Stimulated activated naive CD4-positive, alpha-beta T cell treated with Interleukin-2 at 50 U/mL for 16 hours (primary cell): ENCODE results near the gene DOK7.
"Not testable (repeated sequence)": the region's sequence is repeated elsewhere in the genome, so short reads cannot be mapped to it uniquely, and the experiment has no call there.

ENCODE experiments used
- DNase-seq: peaks from one replicate; lab custom pipeline; 2025; lab: John Stamatoyannopoulos, UW

The DOK7 gene

GRCh38 chr4:3502941-3503936 is 40.1 kb downstream of the DOK7 start:
- no peak for DNase-seq

GRCh38 chr4:3505231-3505630 is 42.1 kb downstream of the DOK7 start:
- DNase-seq = no peak

GRCh38 chr4:3508542-3508941 is 45.4 kb downstream of the DOK7 start:
- no peak for DNase-seq

GRCh38 chr4:3510481-3510880 is 47.4 kb downstream of the DOK7 start:
- DNase-seq = no peak

GRCh38 chr4:3511187-3511586 is 48.1 kb downstream of the DOK7 start:
- DNase-seq = no peak

- DNase-seq = not testable (repeated sequence)
These were observed 48.5 kb downstream of the DOK7 start for GRCh38 chr4:3511601-3512000.

GRCh38 chr4:3512279-3512678 is 49.2 kb downstream of the DOK7 start:
- DNase-seq = no peak

GRCh38 chr4:3512719-3513118 is 49.6 kb downstream of the DOK7 start:
- DNase-seq = no peak

- no peak for DNase-seq
These were observed 50.7 kb downstream of the DOK7 start for GRCh38 chr4:3513807-3514206.

GRCh38 chr4:3514221-3514780 is 51.2 kb downstream of the DOK7 start:
- DNase-seq = no peak

GRCh38 chr4:3514806-3515501 is 51.8 kb downstream of the DOK7 start:
- DNase-seq = no peak

- DNase-seq = no peak
These were observed 52.5 kb downstream of the DOK7 start for GRCh38 chr4:3515646-3516045.

- DNase-seq = no peak
These were observed 53.1 kb downstream of the DOK7 start for GRCh38 chr4:3516061-3516835.

GRCh38 chr4:3516836-3517730 is 54.0 kb downstream of the DOK7 start:
- no peak for DNase-seq

- no peak for DNase-seq
These were observed 54.8 kb downstream of the DOK7 start for GRCh38 chr4:3517731-3518510.

- no peak for DNase-seq
These were observed 55.4 kb downstream of the DOK7 start for GRCh38 chr4:3518511-3518880.

GRCh38 chr4:3518941-3519340 is 55.8 kb downstream of the DOK7 start:
- DNase-seq = no peak

GRCh38 chr4:3519468-3520264 is 56.6 kb downstream of the DOK7 start:
- no peak for DNase-seq

- no peak for DNase-seq
These were observed 57.2 kb downstream of the DOK7 start for GRCh38 chr4:3520276-3520675.
